ENCODE measurements around the gene PAK6. TPM values are rescaled to one million over a fixed set of nuclear protein-coding genes. Genes with fewer than 3 reads are reported as not detected.

PAK6 gene
- polyA plus RNA-seq, 3 donors: 0.03 TPM; not detected in 2

- peak overlapping the region in 1 of 2 donors; percentile 28 for H3K27ac ChIP-seq (ENCODE audit: low read depth in 1 of 2, low read length in 2 of 2)
- Mint-ChIP-seq H3K4me1 (peaks cover 48% of the 10 kb centered on the region), H3K27me3 (ENCODE audit: low read depth in 3 of 3) (peaks cover 0 to 1% (median 0%) of the 10 kb centered on the region in 3 donors), H3K36me3 (peaks cover 86 to 98% of the 10 kb centered on the region in 2 donors), H3K27ac (peak overlapping the region in 1 of 7 donors; percentile 68), H3K4me3 (no peak overlapping the region), H3K9me3 (no peaks in the 10 kb centered on the region)
- DNase-seq: no peak
- H3K79me2 ChIP-seq (ENCODE audit: insufficient read depth, low read length): peaks cover 66% of the 10 kb centered on the region
- H3K27me3 ChIP-seq (ENCODE audit: control insufficient read depth in 2 of 2, insufficient read depth in 2 of 2, low read length in 2 of 2): no peaks in the 10 kb centered on the region
- no peak overlapping the region for H3K4me2 ChIP-seq (replicated peaks; ENCODE audit: extremely low read depth, low read length, poor library complexity, severe bottlenecking)
- WGBS (ENCODE audit: insufficient coverage): no CpG with 5 or more reads among the region's 2 CpGs
- H2AFZ ChIP-seq (ENCODE audit: insufficient read depth, low read depth, low read length, poor library complexity, severe bottlenecking): no peak overlapping the region
- TF ChIP-seq CTCF (IDR thresholded peaks at IDR 0.05): no peak
- no peaks in the 10 kb centered on the region for H3K9me3 ChIP-seq (replicated peaks in 1 of 2; ENCODE audit: control insufficient read depth in 1 of 2, insufficient read depth in 1 of 2, low read length in 2 of 2)
- H3K9ac ChIP-seq (ENCODE audit: insufficient read depth, low read length, poor library complexity, severe bottlenecking): no peak overlapping the region
- H4K20me1 ChIP-seq (ENCODE audit: insufficient read depth, low read length): peaks cover 100% of the 10 kb centered on the region
- peaks cover 37 to 48% of the 10 kb centered on the region in 2 donors for H3K4me1 ChIP-seq (ENCODE audit: control insufficient read depth in 1 of 2, insufficient read depth in 2 of 2, low read length in 2 of 2)
- no peak overlapping the region for H3K4me3 ChIP-seq (replicated peaks in 1 of 3; ENCODE audit: low read depth in 2 of 3, low read length in 3 of 3)
- intact Hi-C loops (cut with micrococcal nuclease): no loop called here
- peaks cover 88 to 100% of the 10 kb centered on the region in 2 donors for H3K36me3 ChIP-seq (replicated peaks in 1 of 2; ENCODE audit: control insufficient read depth in 1 of 2, insufficient read depth in 2 of 2, low read length in 2 of 2)
Observed at GRCh38 chr15:40300367-40300766, 61.5 kb downstream of the PAK6 start.

- Histone ChIP-seq H3K27me3 (ENCODE audit: control insufficient read depth in 2 of 2, insufficient read depth in 2 of 2, low read length in 2 of 2) (no peaks in the 10 kb centered on the region), H4K20me1 (ENCODE audit: insufficient read depth, low read length) (peaks cover 100% of the 10 kb centered on the region), H3K9ac (ENCODE audit: insufficient read depth, low read length, poor library complexity, severe bottlenecking) (no peak overlapping the region), H3K79me2 (ENCODE audit: insufficient read depth, low read length) (peaks cover 70% of the 10 kb centered on the region), H3K36me3 (replicated peaks in 1 of 2; ENCODE audit: control insufficient read depth in 1 of 2, insufficient read depth in 2 of 2, low read length in 2 of 2) (peaks cover 84 to 100% of the 10 kb centered on the region in 2 donors), H3K9me3 (replicated peaks in 1 of 2; ENCODE audit: control insufficient read depth in 1 of 2, insufficient read depth in 1 of 2, low read length in 2 of 2) (no peaks in the 10 kb centered on the region), H3K4me2 (replicated peaks; ENCODE audit: extremely low read depth, low read length, poor library complexity, severe bottlenecking) (no peak overlapping the region), H3K27ac (ENCODE audit: low read depth in 1 of 2, low read length in 2 of 2) (peak overlapping the region in 1 of 2 donors; percentile 28), H3K4me3 (replicated peaks in 1 of 3; ENCODE audit: low read depth in 2 of 3, low read length in 3 of 3) (no peak overlapping the region), H2AFZ (ENCODE audit: insufficient read depth, low read depth, low read length, poor library complexity, severe bottlenecking) (no peak overlapping the region), H3K4me1 (ENCODE audit: control insufficient read depth in 1 of 2, insufficient read depth in 2 of 2, low read length in 2 of 2) (peaks cover 41 to 52% of the 10 kb centered on the region in 2 donors)
- peaks cover 82 to 98% of the 10 kb centered on the region in 2 donors for H3K36me3 Mint-ChIP-seq
- H3K27ac Mint-ChIP-seq: peak overlapping the region in 2 of 7 donors; percentile 67 to 68
- no peak for TF ChIP-seq CTCF (IDR thresholded peaks at IDR 0.05)
- intact Hi-C loops (cut with micrococcal nuclease): no loop called here
- H3K27me3 Mint-ChIP-seq (ENCODE audit: low read depth in 3 of 3): peaks cover 0 to 1% (median 0%) of the 10 kb centered on the region in 3 donors
- peak overlapping the region in 1 of 2 donors; percentile 42 for H3K4me3 Mint-ChIP-seq
- peaks cover 50% of the 10 kb centered on the region for H3K4me1 Mint-ChIP-seq
- no CpG with 5 or more reads among the region's 2 CpGs for WGBS (ENCODE audit: insufficient coverage)
- H3K9me3 Mint-ChIP-seq: no peaks in the 10 kb centered on the region
- no peak for DNase-seq
Observed at GRCh38 chr15:40300771-40301170, 61.9 kb downstream of the PAK6 start.
